Fibroblast of villous mesenchyme (primary cell): Measurements from ENCODE around the gene KIAA1191. TPM values are rescaled to one million over a fixed set of nuclear protein-coding genes. Genes with fewer than 3 reads are reported as not detected.

Source experiments
- DNase-seq: peaks from one replicate; pipeline ENCODE4 v3.0.0-alpha.2; 2010; ENCODE audit warnings: low read depth
- H3K4me3 ChIP-seq: 2 replicates; pipeline ENCODE4 v1.5.1; 2011; ENCODE audit warnings: low read depth, mild to moderate bottlenecking, low read length
- total RNA-seq: library from RNA; depleted of rRNA; stranded (reverse); fragments of >200 nt; gene quantifications from 2 replicates; pipeline ENCODE4 v1.2.3, GENCODE V29; 2012
- TF ChIP-seq, protein P1 (sequence below): IDR thresholded peaks from 2 replicates; pipeline ENCODE4 v1.5.1; 2012; ENCODE audit warnings: low read depth, mild to moderate bottlenecking, low read length; ENCODE audit not compliant: insufficient read depth

KIAA1191 gene
- total RNA-seq, 1 donor = 107 TPM

DNA sequence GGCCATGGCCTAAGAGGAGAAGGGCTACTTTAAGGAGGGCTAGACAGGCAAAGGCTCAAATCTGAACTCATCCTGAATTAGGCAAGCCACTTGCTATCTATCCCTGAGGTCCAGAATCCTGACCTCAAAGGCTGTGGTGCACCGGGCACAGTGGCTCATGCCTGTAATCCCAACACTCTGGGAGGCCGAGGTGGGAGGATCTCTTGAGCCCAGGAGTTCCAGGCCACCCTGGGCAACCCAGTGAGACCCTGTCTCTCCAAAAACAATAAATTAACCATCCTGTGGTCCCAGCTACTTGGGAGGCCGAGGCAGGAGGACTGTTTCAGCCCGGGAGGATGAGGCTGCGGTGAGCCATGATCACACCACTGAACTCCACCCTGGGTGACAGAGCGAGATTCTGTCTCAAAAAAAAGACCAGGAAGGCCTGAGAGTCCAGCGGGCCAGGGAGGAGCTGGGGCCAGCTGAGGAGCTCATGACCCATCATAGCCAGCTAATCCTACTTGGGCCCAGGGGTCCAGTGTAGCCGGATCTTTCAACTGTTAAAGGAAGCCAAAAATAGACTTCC, 22.9 kb upstream of the KIAA1191 start:
- TF ChIP-seq, protein P1, sequence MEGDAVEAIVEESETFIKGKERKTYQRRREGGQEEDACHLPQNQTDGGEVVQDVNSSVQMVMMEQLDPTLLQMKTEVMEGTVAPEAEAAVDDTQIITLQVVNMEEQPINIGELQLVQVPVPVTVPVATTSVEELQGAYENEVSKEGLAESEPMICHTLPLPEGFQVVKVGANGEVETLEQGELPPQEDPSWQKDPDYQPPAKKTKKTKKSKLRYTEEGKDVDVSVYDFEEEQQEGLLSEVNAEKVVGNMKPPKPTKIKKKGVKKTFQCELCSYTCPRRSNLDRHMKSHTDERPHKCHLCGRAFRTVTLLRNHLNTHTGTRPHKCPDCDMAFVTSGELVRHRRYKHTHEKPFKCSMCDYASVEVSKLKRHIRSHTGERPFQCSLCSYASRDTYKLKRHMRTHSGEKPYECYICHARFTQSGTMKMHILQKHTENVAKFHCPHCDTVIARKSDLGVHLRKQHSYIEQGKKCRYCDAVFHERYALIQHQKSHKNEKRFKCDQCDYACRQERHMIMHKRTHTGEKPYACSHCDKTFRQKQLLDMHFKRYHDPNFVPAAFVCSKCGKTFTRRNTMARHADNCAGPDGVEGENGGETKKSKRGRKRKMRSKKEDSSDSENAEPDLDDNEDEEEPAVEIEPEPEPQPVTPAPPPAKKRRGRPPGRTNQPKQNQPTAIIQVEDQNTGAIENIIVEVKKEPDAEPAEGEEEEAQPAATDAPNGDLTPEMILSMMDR = no peak
- DNase-seq = no peak
- no peak overlapping the region for H3K4me3 ChIP-seq

- no peak for DNase-seq
- no peak overlapping the region for H3K4me3 ChIP-seq
- TF ChIP-seq, protein P1 = no peak
These were observed 22.4 kb upstream of the KIAA1191 start for GRCh38 chr5:176383961-176384360.

DNA sequence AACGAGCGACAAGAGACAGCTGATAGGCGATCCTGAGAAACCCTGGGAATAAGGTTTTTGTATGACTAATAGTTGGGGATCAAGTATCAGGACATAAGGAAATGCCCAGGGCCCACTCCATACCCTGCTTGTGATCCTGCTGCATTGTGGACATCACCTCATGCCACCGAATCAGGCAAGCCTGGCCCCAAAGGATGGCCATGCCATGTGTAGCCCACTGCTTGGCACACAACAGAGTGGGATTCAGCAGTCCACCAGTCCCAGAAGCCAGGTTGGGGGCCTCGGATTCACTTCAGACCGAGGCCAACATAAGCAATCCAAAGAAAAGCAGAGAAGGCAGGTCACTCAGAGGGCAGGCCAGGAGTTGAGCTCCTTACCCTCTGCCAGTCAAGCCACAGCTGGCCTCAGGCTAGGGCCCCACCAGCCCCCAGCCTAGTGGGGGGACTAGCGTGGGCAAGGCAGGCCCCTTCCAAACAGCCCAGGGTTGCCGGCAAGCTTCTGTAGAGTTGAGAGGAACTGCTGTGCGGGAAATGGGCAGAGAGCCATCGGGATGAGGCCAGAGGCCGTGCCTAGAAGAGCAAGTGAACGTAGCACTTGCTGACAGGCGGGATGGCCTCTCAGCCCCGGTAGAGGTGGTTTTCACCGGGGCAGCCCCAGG, 21.8 kb upstream of the KIAA1191 start:
- TF ChIP-seq, protein P1 = no peak
- no peak for DNase-seq
- no peak overlapping the region for H3K4me3 ChIP-seq

- H3K4me3 ChIP-seq = no peak overlapping the region
- TF ChIP-seq, protein P1 = no peak
- DNase-seq = no peak
These were observed 21.2 kb upstream of the KIAA1191 start for GRCh38 chr5:176382721-176383120.

GRCh38 chr5:176381979-176382378, 20.4 kb upstream of the KIAA1191 start:
- no peak for DNase-seq
- TF ChIP-seq, protein P1 = no peak

DNA sequence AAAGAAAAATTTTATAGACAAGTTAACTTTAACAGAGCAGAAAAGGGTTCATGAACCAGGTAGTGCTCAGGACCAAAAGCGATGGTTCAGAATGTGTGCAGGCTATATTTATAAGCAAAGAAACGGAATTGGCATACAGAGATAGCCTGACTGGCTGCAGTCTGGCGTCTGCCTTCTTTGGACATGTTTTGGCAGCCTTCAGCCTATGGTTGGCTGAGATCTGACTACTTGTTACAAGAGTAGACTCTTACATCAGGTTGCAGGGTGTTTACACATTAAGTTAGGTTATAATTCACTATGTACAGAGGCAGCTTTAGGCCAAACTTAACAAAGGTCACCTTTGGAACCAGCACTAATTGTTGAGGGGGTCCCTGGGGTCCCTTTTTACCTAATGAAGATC, 19.9 kb upstream of the KIAA1191 start:
- no peak for DNase-seq
- TF ChIP-seq, protein P1 = no peak
- H3K4me3 ChIP-seq = no peak overlapping the region

More at GRCh38 chr5:176381979-176382378, 20.4 kb upstream of the KIAA1191 start:
- no peak overlapping the region for H3K4me3 ChIP-seq
